DMS79 (cell line): ENCODE measurements around the gene COG2.
"Not testable (repeated sequence)": the region's sequence is repeated elsewhere in the genome, so short reads cannot be mapped to it uniquely, and the experiment has no call there.

Experiments
- DNase-seq: peaks from one replicate; lab custom pipeline; 2025; lab: John Stamatoyannopoulos, UW

Gene COG2

GRCh38 chr1:230715510-230715909 is 73.2 kb downstream of the COG2 start:
- no peak for DNase-seq

- not testable (repeated sequence) for DNase-seq
These were observed 74.2 kb downstream of the COG2 start for GRCh38 chr1:230716453-230716852.

- DNase-seq = no peak
These were observed 75.0 kb downstream of the COG2 start for GRCh38 chr1:230717251-230717650.

- not testable (repeated sequence) for DNase-seq
These were observed 79.7 kb downstream of the COG2 start for GRCh38 chr1:230721849-230722522.

GRCh38 chr1:230725256-230726012 is 83.2 kb downstream of the COG2 start:
- no peak for DNase-seq

- no peak for DNase-seq
These were observed 86.6 kb downstream of the COG2 start for GRCh38 chr1:230728710-230729392.

- DNase-seq = no peak
These were observed 88.7 kb downstream of the COG2 start for GRCh38 chr1:230730977-230731376.

- DNase-seq = no peak
These were observed 93.2 kb downstream of the COG2 start for GRCh38 chr1:230735447-230735846.

GRCh38 chr1:230737622-230738262 is 95.5 kb downstream of the COG2 start:
- no peak for DNase-seq

GRCh38 chr1:230739564-230740290 is 97.4 kb downstream of the COG2 start:
- DNase-seq = no peak
